PC-3 (cell line): ENCODE measurements around the gene ZBED6. TPM values are rescaled to one million over a fixed set of nuclear protein-coding genes. Genes with fewer than 3 reads are reported as not detected.

Experiments
- ATAC-seq: fragments of 200-7000 bp; cut with Tn5 transposase; 2 replicates; pipeline ENCODE4 v1.9.1; 2020; ENCODE audit warnings: mild to moderate bottlenecking, moderate library complexity
- BruUV-seq: library from RNA; stranded (reverse); fragments of 400-500 nt; replicated peaks from 2 replicates; lab custom pipeline; 2021; lab: Mats Ljungman, UMichigan
- CTCF ChIA-PET: fragments of 300-600 bp; sonication (Branson Sonifier 250); formaldehyde crosslinking; loops from one replicate; lab custom pipeline; 2022; ENCODE audit warnings: antibody characterized with exemption; lab: Charles Lee
- POLR2A ChIA-PET: fragments of 300-600 bp; sonication (Branson Sonifier 250); formaldehyde crosslinking; loops from one replicate; lab custom pipeline; 2022; ENCODE audit warnings: antibody characterized with exemption; ENCODE audit not compliant: unreplicated experiment; lab: Charles Lee
- DNase-seq: peaks from one replicate; pipeline ENCODE4 v3.0.0-alpha.2; 2015
- H2AFZ ChIP-seq: fragments of 300-600 bp; sonication (generic); 2 replicates; pipeline ENCODE4 v1.6.0; 2016; ENCODE audit warnings: antibody characterized with exemption, low read length
- H3F3A ChIP-seq: fragments of 300-600 bp; sonication (generic); one replicate; pipeline ENCODE4 v1.6.0; 2017; ENCODE audit warnings: antibody characterized with exemption, low read length, control low read depth, mild to moderate bottlenecking; ENCODE audit not compliant: unreplicated experiment
- H3K27ac ChIP-seq: fragments of 300-600 bp; sonication (generic); 2 replicates; pipeline ENCODE4 v1.5.1; 2016; ENCODE audit warnings: mild to moderate bottlenecking, low read length
- H3K27me3 ChIP-seq: fragments of 300-600 bp; sonication (generic); 2 replicates; pipeline ENCODE4 v1.6.1; 2016; ENCODE audit warnings: low read length, mixed read lengths
- H3K36me3 ChIP-seq: fragments of 300-600 bp; sonication (generic); 2 replicates; pipeline ENCODE4 v1.6.1; 2016; ENCODE audit warnings: low read depth, mixed run types, low read length, mixed read lengths
- H3K4me1 ChIP-seq: fragments of 300-600 bp; sonication (generic); 2 replicates; pipeline ENCODE4 v1.5.1; 2016; ENCODE audit warnings: low read length; ENCODE audit not compliant: insufficient read depth
- H3K4me2 ChIP-seq: fragments of 300-600 bp; sonication (generic); 2 replicates; pipeline ENCODE4 v1.6.0; 2016; ENCODE audit warnings: low read length
- H3K4me3 ChIP-seq: fragments of 300-600 bp; sonication (generic); 2 replicates; pipeline ENCODE4 v1.5.1; 2016; ENCODE audit warnings: mild to moderate bottlenecking, low read length, mixed read lengths
- H3K79me2 ChIP-seq: fragments of 300-600 bp; sonication (generic); 2 replicates; pipeline ENCODE4 v1.6.1; 2017; ENCODE audit warnings: low read length, mixed read lengths
- H3K9ac ChIP-seq: fragments of 300-600 bp; sonication (generic); 2 replicates; pipeline ENCODE4 v1.6.0; 2016; ENCODE audit warnings: mild to moderate bottlenecking, low read length
- H3K9me2 ChIP-seq: fragments of 300-600 bp; sonication (generic); replicated peaks from 2 replicates; pipeline ENCODE4 v1.6.1; 2016; ENCODE audit warnings: mixed run types, low read length, mixed read lengths
- H3K9me3 ChIP-seq: fragments of 300-600 bp; sonication (generic); 2 replicates; pipeline ENCODE4 v1.6.1; 2016; ENCODE audit warnings: low read length, mixed read lengths
- H4K20me1 ChIP-seq: fragments of 300-600 bp; sonication (generic); 2 replicates; pipeline ENCODE4 v1.6.1; 2016; ENCODE audit warnings: low read length, mixed read lengths
- EZH2 ChIP-seq: fragments of 300-600 bp; sonication (generic); IDR thresholded peaks from one replicate; pipeline ENCODE4 v1.6.1; 2017; ENCODE audit warnings: antibody characterized with exemption, mild to moderate bottlenecking, low read length; ENCODE audit not compliant: unreplicated experiment
- EZH2phosphoT487 ChIP-seq: fragments of 300-600 bp; sonication (generic); IDR thresholded peaks from 2 replicates; pipeline ENCODE4 v1.6.1; 2018; ENCODE audit warnings: mild to moderate bottlenecking, antibody characterized with exemption, low read length, borderline replicate concordance
- intact Hi-C: fragments of 100-400 bp; cut with micrococcal nuclease; formaldehyde crosslinking; loops from 2 replicates; pipeline ENCODE4 v1.9.0; 2023
- total RNA-seq: library from RNA; depleted of rRNA; stranded (reverse); fragments of >200 nt; gene quantifications from 2 replicates; pipeline ENCODE4 v1.2.3, GENCODE V29; 2014
- TF ChIP-seq, protein P1 (sequence below): fragments of 300-600 bp; sonication (generic); conservative IDR thresholded peaks from 2 replicates; pipeline ENCODE4 v1.5.1; 2017; ENCODE audit warnings: antibody characterized with exemption, low read depth, mild to moderate bottlenecking, low read length

The ZBED6 gene
- total RNA-seq, 1 experiment from 2014 or later = 12.9 TPM

- Histone ChIP-seq H3K4me2 (peak overlapping the region; percentile 92), H3K4me1 (peaks cover 25% of the 10 kb centered on the region), H3K36me3 (peaks cover 46% of the 10 kb centered on the region), H3K9ac (no peak overlapping the region), H3K79me2 (peaks cover 80% of the 10 kb centered on the region), H4K20me1 (peaks cover 50% of the 10 kb centered on the region), H3K9me2 (no peaks in the 10 kb centered on the region), H3K9me3 (no peaks in the 10 kb centered on the region), H3K27ac (no peak overlapping the region), H3K27me3 (no peaks in the 10 kb centered on the region), H3K4me3 (no peak overlapping the region), H2AFZ (no peak overlapping the region), H3F3A (no peaks in the 10 kb centered on the region)
- POLR2A ChIA-PET = no interaction called here
- DNase-seq (peak; percentile 39), ATAC-seq (no peak)
- no peak for TF ChIP-seq EZH2phosphoT487
- TF ChIP-seq EZH2 = no peak
- TF ChIP-seq, protein P1, sequence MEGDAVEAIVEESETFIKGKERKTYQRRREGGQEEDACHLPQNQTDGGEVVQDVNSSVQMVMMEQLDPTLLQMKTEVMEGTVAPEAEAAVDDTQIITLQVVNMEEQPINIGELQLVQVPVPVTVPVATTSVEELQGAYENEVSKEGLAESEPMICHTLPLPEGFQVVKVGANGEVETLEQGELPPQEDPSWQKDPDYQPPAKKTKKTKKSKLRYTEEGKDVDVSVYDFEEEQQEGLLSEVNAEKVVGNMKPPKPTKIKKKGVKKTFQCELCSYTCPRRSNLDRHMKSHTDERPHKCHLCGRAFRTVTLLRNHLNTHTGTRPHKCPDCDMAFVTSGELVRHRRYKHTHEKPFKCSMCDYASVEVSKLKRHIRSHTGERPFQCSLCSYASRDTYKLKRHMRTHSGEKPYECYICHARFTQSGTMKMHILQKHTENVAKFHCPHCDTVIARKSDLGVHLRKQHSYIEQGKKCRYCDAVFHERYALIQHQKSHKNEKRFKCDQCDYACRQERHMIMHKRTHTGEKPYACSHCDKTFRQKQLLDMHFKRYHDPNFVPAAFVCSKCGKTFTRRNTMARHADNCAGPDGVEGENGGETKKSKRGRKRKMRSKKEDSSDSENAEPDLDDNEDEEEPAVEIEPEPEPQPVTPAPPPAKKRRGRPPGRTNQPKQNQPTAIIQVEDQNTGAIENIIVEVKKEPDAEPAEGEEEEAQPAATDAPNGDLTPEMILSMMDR = 0 out of 2 replicates have a peak, but pooled peaks have one; percentile 26
- BruUV-seq = no TSS peak
- CTCF ChIA-PET = no interaction called here
- intact Hi-C loops = loop anchor here (5.0 to 10.0 kb wide), 3 partner anchors 173 to 263 kb away; partner anchors contain the start of gene ATP2B4
These were observed 2.7 kb downstream of the ZBED6 start for GRCh38 chr1:203797948-203798655.

GRCh38 chr1:203799157-203799556, 3.7 kb downstream of the ZBED6 start:
- TF ChIP-seq EZH2phosphoT487 (no peak), EZH2 (no peak)
- TF ChIP-seq, protein P1 = no peak
- Histone ChIP-seq H3K27ac (no peak overlapping the region), H3K4me3 (no peak overlapping the region), H4K20me1 (peaks cover 50% of the 10 kb centered on the region), H2AFZ (no peak overlapping the region), H3K4me1 (peaks cover 25% of the 10 kb centered on the region), H3F3A (no peaks in the 10 kb centered on the region), H3K4me2 (no peak overlapping the region), H3K27me3 (no peaks in the 10 kb centered on the region), H3K9me2 (no peaks in the 10 kb centered on the region), H3K79me2 (peaks cover 90% of the 10 kb centered on the region), H3K9me3 (no peaks in the 10 kb centered on the region), H3K36me3 (peaks cover 53% of the 10 kb centered on the region), H3K9ac (no peak overlapping the region)
- ATAC-seq = no peak
- DNase-seq = no peak
- intact Hi-C loops = loop anchor here (5.0 to 10.0 kb wide), 3 partner anchors 174 to 264 kb away; partner anchors contain the start of gene ATP2B4
- ChIA-PET CTCF (no interaction called here), POLR2A (no interaction called here)
- BruUV-seq = no TSS peak

GRCh38 chr1:203799971-203800370, 4.5 kb downstream of the ZBED6 start:
- ATAC-seq = no peak
- peaks cover 53% of the 10 kb centered on the region for H3K36me3 ChIP-seq
- TF ChIP-seq EZH2 = no peak
- no peak for TF ChIP-seq EZH2phosphoT487
- TF ChIP-seq, protein P1 = no peak
- no peaks in the 10 kb centered on the region for H3K9me2 ChIP-seq
- H3K4me2 ChIP-seq = peak overlapping the region; percentile 7; the same call in 1 of the 2 replicates
- no peak overlapping the region for H3K4me3 ChIP-seq
- no peaks in the 10 kb centered on the region for H3K27me3 ChIP-seq
- H3F3A ChIP-seq = no peaks in the 10 kb centered on the region
- H3K9ac ChIP-seq = no peak overlapping the region
- H4K20me1 ChIP-seq = peaks cover 50% of the 10 kb centered on the region
- intact Hi-C loops = loop anchor here (5.0 to 10.0 kb wide), 3 partner anchors 175 to 265 kb away; partner anchors contain the start of gene ATP2B4
- POLR2A ChIA-PET = no interaction called here
- BruUV-seq = no TSS peak
- CTCF ChIA-PET = interaction anchor here (0.7 kb wide), 1 partner anchor 107 kb away, joined by 3 read pairs; no protein-coding TSS in a partner anchor
- H3K9me3 ChIP-seq = no peaks in the 10 kb centered on the region
- no peak overlapping the region for H2AFZ ChIP-seq
- no peak overlapping the region for H3K27ac ChIP-seq
- DNase-seq = no peak
- peaks cover 23% of the 10 kb centered on the region for H3K4me1 ChIP-seq
- peaks cover 96% of the 10 kb centered on the region for H3K79me2 ChIP-seq
